Kidney (tissue), 14 donors: ENCODE results near the gene PROZ. TPM values are rescaled to one million over a fixed set of nuclear protein-coding genes. Genes with fewer than 3 reads are reported as not detected.

Experiments
- DNase-seq, 5 donors: peaks; one replicate each; pipeline ENCODE4 v3.0.0-alpha.2; 2013 to 2020
- FAIRE-seq: peaks from 2 replicates; lab custom pipeline; 2012; peaks lifted over from hg19 to GRCh38; lab: Jason Lieb, UNC
- H3K27ac ChIP-seq, 2 donors: one replicate each; pipeline ENCODE4 v1.7.0; 2013; ENCODE audit warnings: low read depth in 2 of 2, low read length in 2 of 2, inconsistent platforms in 1 of 2
- H3K27me3 ChIP-seq: one replicate; pipeline ENCODE4 v1.7.1; 2013; ENCODE audit warnings: low read length, inconsistent platforms; ENCODE audit not compliant: control insufficient read depth, insufficient read depth
- H3K36me3 ChIP-seq, 3 donors: one replicate each; pipeline versions ENCODE4 v1.7.0 to v1.7.1; 2013; ENCODE audit warnings: low read length in 3 of 3, control low read depth in 1 of 3, inconsistent platforms in 1 of 3; ENCODE audit not compliant: insufficient read depth in 3 of 3, control insufficient read depth in 2 of 3
- H3K4me1 ChIP-seq, 3 donors: one replicate each; pipeline versions ENCODE4 v1.7.0 to v1.7.1; 2013; ENCODE audit warnings: low read length in 3 of 3, inconsistent platforms in 1 of 3, low read depth in 1 of 3; ENCODE audit not compliant: control insufficient read depth in 2 of 3, insufficient read depth in 2 of 3
- H3K4me3 ChIP-seq, 3 donors: one replicate each; pipeline versions ENCODE4 v1.7.0 to v1.8.1; 2013; ENCODE audit warnings: low read length in 3 of 3, control low read depth in 1 of 3, inconsistent platforms in 1 of 3
- H3K9ac ChIP-seq, 3 donors: one replicate each; pipeline versions ENCODE4 v1.7.0 to v1.7.1; 2013; ENCODE audit warnings: low read length in 3 of 3, control low read depth in 1 of 3, inconsistent platforms in 1 of 3
- H3K9me3 ChIP-seq, 3 donors: one replicate each; pipeline versions ENCODE4 v1.7.0 to v1.7.1; 2013; ENCODE audit warnings: low read length in 3 of 3, control low read depth in 1 of 3, inconsistent platforms in 1 of 3; ENCODE audit not compliant: control insufficient read depth in 2 of 3, insufficient read depth in 1 of 3
- intact Hi-C: fragments of 100-400 bp; cut with DNase I; formaldehyde crosslinking; loops from one replicate; pipeline ENCODE4 v1.11.1; 2022
- polyA plus RNA-seq: library from polyadenylated mRNA; stranded (reverse); fragments of 350-450 nt; fragmentation: Illumina TruSeq; extraction: RNeasy Lipid Tissue Mini Kit (QIAGEN cat#74804); gene quantifications from one replicate; pipeline ENCODE4 v1.2.3, GENCODE V29; 2014; ENCODE audit warnings: low read depth, low replicate concordance; ENCODE audit not compliant: insufficient read depth
- total RNA-seq: library from RNA; stranded (reverse); fragmentation: NEBNext Ultra II Directional; extraction: Animal tissue kit (Norgen Biotek cat#: 25700); gene quantifications from one replicate; pipeline ENCODE4 v1.2.1, GENCODE V29; 2021
- TF ChIP-seq, protein P1 (sequence below): IDR thresholded peaks from 3 replicates; pipeline ENCODE4 v1.5.1; 2012; ENCODE audit warnings: mild to moderate bottlenecking, moderate library complexity, borderline replicate concordance; ENCODE audit not compliant: insufficient read depth; ENCODE audit errors: extremely low read depth
- donor health status: control.
- donor health status: control.
- donor health status: control.
- donor health status: control.
- donor health status: control.
- donor health status: DM: yes; HTN: yes; CAD: no.
- donor health status: Normal renal cell carcinoma (clear cell type).

PROZ gene
- total and polyA plus RNA-seq, 2 donors from 2014 or later = 20.0 TPM; not detected in 1

- TF ChIP-seq, protein P1, sequence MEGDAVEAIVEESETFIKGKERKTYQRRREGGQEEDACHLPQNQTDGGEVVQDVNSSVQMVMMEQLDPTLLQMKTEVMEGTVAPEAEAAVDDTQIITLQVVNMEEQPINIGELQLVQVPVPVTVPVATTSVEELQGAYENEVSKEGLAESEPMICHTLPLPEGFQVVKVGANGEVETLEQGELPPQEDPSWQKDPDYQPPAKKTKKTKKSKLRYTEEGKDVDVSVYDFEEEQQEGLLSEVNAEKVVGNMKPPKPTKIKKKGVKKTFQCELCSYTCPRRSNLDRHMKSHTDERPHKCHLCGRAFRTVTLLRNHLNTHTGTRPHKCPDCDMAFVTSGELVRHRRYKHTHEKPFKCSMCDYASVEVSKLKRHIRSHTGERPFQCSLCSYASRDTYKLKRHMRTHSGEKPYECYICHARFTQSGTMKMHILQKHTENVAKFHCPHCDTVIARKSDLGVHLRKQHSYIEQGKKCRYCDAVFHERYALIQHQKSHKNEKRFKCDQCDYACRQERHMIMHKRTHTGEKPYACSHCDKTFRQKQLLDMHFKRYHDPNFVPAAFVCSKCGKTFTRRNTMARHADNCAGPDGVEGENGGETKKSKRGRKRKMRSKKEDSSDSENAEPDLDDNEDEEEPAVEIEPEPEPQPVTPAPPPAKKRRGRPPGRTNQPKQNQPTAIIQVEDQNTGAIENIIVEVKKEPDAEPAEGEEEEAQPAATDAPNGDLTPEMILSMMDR = no peak
- Histone ChIP-seq H3K27me3 (no peaks in the 10 kb centered on the region), H3K27ac (no peak overlapping the region), H3K9ac (no peak overlapping the region), H3K9me3 (no peaks in the 10 kb centered on the region), H3K36me3 (no peaks in the 10 kb centered on the region), H3K4me3 (no peak overlapping the region), H3K4me1 (peaks cover 0 to under 1% (median 0%) of the 10 kb centered on the region in 3 donors)
- DNase-seq (peak in 2 of 5 donors; percentile 5 to 27), FAIRE-seq (no peak)
- intact Hi-C loops = no loop called here
Observed at GRCh38 chr13:113117911-113118260, 40.6 kb upstream of the PROZ start.

GRCh38 chr13:113118261-113119021 lies 40.0 kb upstream of the PROZ start:
- DNase-seq = peak in 3 of 5 donors; percentile 5 to 71 (median 27)
- no peak overlapping the region for H3K9ac ChIP-seq
- FAIRE-seq = no peak
- peaks cover 0 to 3% (median 0%) of the 10 kb centered on the region in 3 donors for H3K4me1 ChIP-seq
- no peak overlapping the region for H3K4me3 ChIP-seq
- intact Hi-C loops = no loop called here
- no peaks in the 10 kb centered on the region for H3K9me3 ChIP-seq
- H3K27me3 ChIP-seq = no peaks in the 10 kb centered on the region
- H3K27ac ChIP-seq = no peak overlapping the region
- TF ChIP-seq, protein P1 = no peak
- H3K36me3 ChIP-seq = no peaks in the 10 kb centered on the region

DNA sequence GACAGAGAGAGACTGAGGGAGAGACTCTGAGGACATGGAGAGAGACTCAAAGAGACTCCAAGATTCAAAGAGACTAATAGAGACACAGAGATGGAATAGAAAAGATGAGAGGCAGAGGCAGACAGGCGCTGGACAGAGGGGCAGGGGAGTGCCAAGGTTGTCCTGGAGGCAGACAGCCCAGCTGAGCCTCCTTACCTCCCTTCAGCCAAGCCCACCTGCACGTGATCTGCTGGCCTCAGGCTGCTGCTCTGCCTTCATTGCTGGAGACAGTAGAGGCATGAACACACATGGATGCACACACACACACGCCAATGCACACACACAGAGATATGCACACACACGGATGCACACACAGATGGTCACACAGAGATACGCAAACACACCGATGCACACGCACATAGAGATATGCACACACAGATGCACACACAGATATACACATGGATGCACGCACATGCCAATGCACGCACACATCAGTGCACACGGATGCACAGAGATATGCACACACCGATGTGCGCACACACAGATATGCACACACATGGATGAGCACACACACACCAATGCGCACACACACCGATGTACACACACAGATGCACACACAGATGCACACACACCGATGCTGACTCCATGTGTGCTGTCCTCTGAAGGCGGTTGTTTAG lies 39.2 kb upstream of the PROZ start:
- TF ChIP-seq, protein P1 = no peak
- Histone ChIP-seq H3K4me3 (peak overlapping the region in 1 of 3 donors; percentile 12), H3K4me1 (peaks cover 0 to 3% (median 0%) of the 10 kb centered on the region in 3 donors), H3K9me3 (no peaks in the 10 kb centered on the region), H3K27ac (no peak overlapping the region), H3K36me3 (no peaks in the 10 kb centered on the region), H3K9ac (no peak overlapping the region), H3K27me3 (no peaks in the 10 kb centered on the region)
- FAIRE-seq (no peak), DNase-seq (peak in 3 of 5 donors; percentile 7 to 32 (median 21))
- intact Hi-C loops = no loop called here
